Hematopoietic multipotent progenitor cell treated with erythropoietin and hydrocortisone succinate and interleukin-3 and kit ligand, for 17 days (in vitro differentiated cells): ENCODE data around the gene CCNJL.
A peak's percentile ranks its signal among the peaks of the same experiment; 100 is the strongest.
"Not testable (repeated sequence)": the region's sequence is repeated elsewhere in the genome, so short reads cannot be mapped to it uniquely, and the experiment has no call there.

Experiments used
- DNase-seq: peaks from one replicate; pipeline ENCODE4 v3.0.0-alpha.2; 2015; ENCODE audit warnings: low spot score

Gene CCNJL

DNA sequence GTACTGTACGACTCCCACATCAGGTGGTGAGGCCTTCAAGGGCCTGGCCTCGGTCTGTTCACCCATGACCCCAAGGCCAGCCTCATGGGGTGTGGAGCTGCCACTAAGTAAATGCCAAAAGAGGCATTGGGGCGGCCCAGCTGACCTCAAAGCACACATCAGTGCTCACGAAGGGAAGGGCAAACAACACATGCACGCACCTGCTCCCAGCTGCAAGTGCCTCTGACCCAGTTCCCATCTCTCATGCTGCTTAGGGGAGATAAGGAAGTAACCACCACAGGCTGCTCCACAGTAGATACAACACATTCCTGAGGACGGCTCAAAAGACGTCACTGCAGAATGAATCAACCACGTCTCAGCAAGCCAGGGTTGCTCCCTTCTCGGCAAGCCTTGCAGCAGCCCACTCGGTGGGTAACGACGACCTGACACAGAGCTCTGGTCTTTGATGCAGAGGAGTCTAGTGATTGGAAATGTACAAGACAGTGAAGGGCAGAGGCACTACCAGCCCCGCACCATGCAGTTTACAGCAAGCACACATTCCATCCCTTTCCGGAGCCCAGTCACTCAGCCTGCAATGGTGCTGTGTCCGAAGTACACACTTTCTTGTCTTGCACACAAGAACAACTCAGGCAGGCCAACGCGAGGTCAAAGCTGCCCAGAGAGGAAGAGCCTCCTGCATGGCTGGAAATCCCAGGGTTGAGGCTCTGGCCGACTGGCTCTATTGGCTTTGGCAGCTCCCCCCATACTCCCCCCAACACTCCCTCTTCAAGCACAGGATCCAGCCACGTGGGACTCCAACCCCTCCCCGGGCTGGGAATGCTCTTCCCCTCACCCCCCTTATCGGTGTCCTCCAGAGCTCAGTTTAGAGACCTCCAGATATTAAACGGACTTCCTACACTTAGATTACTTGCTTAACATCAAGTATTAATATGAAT is 51.2 kb downstream of the CCNJL start:
- peak; percentile 83 for DNase-seq

DNA sequence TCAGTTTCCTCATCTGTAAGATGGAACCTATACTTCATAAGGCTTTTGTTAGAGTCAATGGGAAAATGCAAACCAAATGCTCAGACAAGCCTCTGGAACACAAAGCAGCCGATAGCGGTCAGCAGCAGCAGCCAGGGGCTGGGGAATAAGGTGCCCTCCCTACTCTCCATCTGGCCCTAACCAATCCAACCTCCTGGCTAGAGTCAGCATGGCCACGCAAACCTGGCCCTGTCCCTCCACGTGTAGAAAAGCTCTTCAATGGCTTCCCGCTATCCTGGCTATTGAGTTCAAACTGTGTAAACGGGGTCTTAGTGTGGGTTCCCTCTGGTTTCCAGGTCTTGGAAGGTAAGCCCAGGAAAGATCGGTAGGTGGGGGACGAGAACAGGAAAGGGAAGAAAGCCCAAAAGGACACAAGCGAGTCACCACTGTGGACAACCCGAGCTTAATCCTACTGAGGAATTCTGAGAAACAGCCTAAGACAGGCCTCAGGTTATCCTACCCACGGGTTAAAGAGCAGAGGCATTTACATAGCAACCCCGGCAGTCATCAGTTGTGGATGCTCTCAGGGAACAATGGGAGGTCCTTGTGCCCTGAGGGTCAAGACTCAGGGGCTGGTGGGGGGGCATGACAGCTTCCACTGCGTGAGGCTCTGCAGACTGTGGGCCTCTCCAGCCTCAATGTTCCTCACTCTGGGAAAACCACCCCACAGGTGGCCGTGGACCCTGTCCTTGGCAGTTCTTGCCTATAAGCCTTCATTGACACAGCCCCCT is 52.2 kb downstream of the CCNJL start:
- DNase-seq, result peak; percentile 19

GRCh38 chr5:160259341-160259740 is 53.0 kb downstream of the CCNJL start:
- no peak for DNase-seq

- DNase-seq, result no peak
Observed at GRCh38 chr5:160254706-160255105, 57.7 kb downstream of the CCNJL start.

DNA sequence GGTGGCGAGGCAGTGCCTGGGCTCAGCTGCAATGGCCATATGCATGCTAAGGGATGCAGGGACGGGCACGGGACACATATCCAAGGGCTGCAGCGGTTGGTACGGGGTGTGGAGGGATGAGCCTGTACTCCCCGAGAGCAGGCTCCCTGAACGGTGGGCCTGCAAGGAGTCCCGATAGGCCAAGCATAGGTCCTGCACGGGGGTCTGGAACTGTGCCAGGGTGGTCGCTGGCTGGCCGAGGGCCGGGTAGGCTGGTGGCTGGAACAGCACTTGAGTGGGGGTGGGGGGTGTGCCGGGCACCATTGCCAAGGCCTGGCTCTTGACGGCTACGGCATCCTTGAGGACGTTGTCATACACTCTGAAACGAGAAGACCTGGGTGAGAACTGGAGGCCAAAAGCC is 58.9 kb downstream of the CCNJL start:
- no peak for DNase-seq

DNA sequence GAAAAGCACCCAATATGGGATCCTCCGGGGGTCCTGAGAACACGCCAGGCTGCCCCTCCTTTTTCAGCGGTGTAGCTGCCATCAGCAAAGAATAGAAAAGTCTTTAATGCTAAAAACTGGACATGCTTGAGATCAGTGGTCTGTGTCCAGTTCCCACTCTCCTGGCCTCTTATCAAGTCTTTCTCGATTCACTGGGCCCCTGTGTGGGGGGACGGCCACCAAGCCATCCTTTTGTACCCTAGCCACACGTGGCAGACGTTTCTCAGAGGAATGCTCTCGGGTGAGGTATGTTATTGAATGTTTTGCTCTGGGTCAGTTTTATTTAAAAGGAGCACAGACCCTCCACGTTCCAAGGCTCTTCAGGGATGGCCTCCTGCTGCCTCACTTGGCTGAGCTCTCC is 59.4 kb downstream of the CCNJL start:
- no peak for DNase-seq

GRCh38 chr5:160251406-160252155 is 60.8 kb downstream of the CCNJL start:
- no peak for DNase-seq

- DNase-seq, result no peak
Observed at GRCh38 chr5:160250826-160251225, 61.5 kb downstream of the CCNJL start.

DNA sequence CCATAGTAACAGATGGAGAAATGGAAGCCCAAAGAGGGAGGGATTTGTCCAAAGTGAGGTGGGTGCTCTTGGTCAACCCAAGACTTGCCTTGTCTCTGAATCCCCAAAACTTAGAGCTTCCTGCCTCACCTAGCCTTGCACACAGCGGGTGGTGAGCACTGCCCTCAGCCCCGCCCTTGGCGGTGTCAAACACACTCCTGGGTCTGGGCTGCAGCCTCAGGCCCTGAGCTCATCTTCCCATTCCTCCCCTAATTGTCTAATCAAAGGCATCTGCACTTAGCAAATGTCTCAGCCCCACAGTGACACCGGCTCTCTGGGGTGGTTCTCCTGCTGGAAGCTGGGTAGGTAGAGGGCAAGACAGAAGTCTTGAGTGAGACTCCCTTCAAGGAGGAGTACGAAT is 62.1 kb downstream of the CCNJL start:
- DNase-seq, result no peak

- DNase-seq, result not testable (repeated sequence)
Observed at GRCh38 chr5:160249570-160249969, 62.8 kb downstream of the CCNJL start.

DNA sequence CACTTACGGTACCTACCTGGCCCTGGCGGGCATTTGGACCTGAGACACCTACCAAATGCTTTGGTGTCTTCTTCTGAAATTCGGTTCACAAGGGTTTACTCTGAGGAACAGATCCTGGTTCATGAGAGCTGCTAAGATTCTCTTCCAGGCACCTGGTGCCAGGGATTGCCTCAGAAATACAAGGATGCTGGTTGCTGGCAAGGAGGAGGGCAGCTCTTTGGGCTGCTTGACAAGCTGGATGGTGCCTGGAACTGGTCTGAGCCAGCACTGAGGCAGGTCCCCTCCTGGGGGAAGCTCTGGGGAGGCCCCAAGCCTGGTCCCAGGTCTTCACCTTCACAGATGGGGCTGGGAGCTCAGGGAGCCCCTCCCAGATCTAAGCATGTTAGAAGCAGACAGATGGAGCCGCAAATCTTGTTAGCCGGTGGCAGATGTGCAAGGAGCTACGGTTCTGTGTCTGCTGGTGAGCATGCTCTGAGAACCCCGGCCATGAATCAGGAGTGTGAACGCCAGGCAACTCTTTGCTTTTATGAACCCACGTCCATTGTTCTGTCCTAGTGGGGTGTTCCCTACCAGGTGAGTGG is 66.8 kb downstream of the CCNJL start:
- no peak for DNase-seq

DNA sequence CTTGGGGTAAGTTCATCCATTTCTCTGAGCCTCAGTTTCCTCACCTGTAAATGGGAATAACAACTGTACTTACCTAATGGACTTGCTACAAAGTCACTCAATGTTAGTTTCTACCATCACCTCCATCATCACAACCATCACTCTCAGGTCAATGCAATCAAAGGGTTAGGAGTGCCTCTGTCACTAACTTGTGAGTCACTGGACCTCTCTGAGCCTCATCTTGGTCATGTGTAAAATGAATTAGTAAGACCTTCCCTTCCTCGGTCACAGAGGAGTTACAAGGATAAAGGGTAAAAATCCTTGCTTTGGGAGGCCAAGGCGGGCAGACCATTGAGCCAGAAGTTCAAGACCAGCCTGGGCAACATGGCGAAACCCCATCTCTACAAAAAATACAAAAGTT is 70.2 kb downstream of the CCNJL start:
- no peak for DNase-seq

- DNase-seq, result no peak
Observed at GRCh38 chr5:160240350-160240749, 72.0 kb downstream of the CCNJL start.

DNA sequence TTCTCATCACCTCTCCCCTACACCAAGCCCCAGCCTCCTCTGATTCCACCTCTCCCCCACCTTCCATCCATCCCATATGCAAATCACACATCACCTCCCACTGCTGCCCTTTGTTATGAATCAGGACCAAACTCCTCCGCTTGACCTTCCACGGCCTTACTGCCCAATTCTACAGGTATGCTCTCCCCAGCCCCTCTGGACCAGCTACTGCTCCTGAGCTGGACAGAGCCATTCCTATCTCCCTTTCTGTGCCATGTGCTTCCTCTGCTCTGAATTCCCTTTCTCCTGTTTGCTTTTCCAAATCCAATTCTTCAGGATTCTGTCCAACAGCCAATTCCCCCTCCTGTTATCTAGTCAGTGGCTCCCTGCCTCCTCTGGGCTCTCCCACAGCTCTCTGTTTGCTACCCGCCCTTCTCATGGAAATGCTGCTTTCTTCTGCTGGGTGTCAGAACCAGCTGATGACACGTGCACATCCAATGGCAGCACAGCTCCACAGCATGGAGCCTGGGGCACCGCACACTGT is 74.7 kb downstream of the CCNJL start:
- no peak for DNase-seq

DNA sequence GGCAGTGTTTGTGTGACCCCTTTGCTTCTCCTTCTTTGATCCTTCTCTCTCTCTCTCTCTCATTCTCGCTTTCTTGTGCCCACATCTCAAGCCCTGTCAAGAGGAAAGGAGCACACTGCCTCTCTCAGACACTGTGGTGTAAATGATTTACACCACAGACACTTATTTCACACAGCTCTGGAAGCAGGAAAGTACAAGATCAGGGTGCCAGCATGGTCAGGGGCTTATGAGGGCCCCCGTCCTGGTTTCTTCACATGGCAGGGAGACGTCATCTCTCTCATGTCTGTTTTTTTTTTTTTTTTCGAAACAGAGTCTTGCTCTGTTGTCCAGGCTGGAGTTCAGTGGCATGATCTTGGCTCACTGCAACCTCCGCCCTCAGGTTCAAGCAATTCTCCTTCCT is 76.6 kb downstream of the CCNJL start:
- no peak for DNase-seq

GRCh38 chr5:160233215-160233614 is 79.1 kb downstream of the CCNJL start:
- DNase-seq, result no peak

DNA sequence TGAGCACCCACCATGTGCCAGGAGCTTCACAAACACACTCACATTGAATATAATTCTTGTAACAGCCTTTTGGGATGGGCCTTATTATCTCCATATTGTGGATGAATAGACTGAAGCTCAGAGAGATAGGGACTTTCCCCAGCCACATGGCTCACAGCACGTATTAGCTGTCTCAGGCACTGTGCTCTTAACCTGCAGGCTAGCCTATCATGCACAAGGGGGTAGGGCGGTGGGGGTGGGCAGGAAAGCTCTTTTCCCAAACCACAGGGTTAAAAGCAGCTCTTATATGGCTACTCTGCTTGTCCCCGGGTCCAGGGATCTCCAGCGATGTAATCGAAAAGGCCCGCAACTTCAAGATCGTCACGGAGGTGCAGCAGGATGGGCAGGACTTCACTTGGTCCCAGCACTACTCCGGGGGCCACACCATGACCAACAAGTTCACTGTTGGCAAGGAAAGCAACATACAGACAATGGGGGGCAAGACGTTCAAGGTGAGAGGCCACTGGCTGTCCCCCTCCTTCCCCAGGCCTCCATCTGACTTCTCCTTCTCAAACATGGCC is 80.5 kb downstream of the CCNJL start:
- DNase-seq, result no peak

GRCh38 chr5:160230686-160231527 is 81.5 kb downstream of the CCNJL start:
- no peak for DNase-seq

DNA sequence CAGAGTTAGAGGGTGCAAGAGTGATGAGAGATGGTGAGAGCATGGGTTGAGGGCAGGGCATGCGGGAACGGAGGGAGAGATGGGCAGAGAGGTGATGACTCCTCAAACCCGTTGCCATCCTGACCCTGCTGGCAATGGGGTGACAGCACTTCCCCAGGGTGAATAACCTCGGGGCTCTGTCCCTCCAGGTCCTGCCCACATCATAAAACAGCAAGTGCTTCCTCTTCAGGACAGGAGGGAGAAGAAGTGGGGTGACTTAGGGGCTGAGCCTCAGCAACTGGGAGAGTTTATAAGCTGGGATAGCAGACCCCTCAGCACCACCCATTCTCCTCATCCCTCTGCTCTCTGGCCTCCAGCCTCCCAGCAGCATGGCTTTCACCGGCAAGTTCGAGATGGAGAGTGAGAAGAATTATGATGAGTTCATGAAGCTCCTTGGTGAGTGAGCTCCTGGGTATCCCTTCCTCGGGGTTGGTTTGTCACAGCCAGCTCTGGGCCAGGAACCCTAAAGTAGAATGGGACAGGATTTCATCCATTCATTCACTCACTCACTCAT is 83.1 kb downstream of the CCNJL start, which contains the start of gene FABP6:
FABP6 (plus strand) TSS at position 317 of the 553 bp plus-strand sequence; CDS start at position 369, 52 bp downstream.
- no peak for DNase-seq

- no peak for DNase-seq
Observed at GRCh38 chr5:160227012-160227411, 85.4 kb downstream of the CCNJL start.
